H54 (cell line): ENCODE data around the gene SULT1E1.

Experiments used
- DNase-seq: peaks from one replicate; pipeline ENCODE4 v3.0.0; 2011; ENCODE audit warnings: low spot score, mixed read lengths; ENCODE audit not compliant: insufficient read length
- FAIRE-seq: peaks from 3 replicates; lab custom pipeline; 2011; peaks lifted over from hg19 to GRCh38; lab: Jason Lieb, UNC
- POLR2A ChIP-seq: IDR thresholded peaks from 2 replicates; pipeline ENCODE4 v1.6.1; 2011; ENCODE audit warnings: low read depth, mild to moderate bottlenecking, low read length

The SULT1E1 gene

DNA sequence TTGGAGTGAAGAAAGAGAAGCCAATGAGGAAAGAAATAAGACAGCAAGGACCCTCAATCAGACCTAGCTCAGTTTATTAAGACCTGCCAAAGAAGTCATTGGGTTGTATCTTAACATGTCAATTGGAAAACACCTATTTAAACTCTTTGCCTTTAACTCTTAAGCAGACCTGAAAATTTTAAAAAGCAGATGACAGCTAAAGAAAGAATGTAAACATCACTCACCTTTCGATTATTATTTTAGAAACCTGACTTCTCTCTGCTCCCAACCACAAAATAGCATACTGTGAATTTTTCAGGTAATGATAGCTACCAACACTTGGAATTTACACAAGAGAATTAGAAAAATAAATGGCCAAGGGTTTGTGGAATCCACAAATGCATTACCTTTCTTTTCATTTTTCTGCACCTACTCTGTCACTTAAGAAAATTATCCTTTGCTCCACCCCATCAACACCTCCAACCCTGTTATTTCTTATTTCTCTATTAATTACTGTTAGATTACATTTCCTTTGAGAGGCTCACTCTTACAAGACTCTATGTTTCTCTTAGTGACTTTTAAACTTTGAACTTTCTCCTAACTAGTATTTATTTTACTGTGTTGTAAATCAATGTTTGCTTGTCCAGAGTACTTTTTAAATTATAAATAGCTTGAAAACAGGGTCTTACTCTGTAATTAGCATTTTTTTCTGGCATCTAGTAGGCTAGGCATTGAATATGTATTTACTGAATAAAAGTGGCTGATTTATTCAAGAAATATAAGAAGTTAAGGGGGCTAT is 765 bp upstream of the SULT1E1 start:
- FAIRE-seq: no peak
- no peak for DNase-seq
- no peak for TF ChIP-seq POLR2A

DNA sequence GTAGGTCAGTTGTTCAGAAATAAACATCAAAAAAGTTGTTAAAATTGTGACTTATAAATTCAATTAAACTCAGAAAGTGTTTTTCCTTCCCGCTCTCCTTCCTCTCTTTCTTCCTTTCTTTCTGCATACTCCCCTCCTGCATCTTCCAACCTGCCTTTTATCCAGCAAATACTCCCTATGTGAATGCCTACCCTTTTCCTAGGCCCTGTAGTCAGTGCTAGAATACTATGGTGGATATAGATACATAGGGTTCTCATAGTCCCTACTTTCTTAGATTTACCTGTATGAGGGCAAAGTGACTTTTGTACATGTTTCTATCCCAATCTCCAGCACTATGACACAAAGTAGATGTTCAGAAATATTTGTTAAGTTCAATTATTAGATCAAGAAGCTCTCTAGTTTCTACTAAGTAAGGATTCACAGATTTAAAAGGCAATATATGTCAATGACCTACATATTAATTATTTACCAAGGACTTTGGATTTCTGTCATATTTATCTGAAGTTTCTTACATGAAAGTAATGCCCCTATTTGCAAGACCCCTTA is 732 bp downstream of the SULT1E1 start:
- no peak for FAIRE-seq
- TF ChIP-seq POLR2A: no peak
- no peak for DNase-seq

DNA sequence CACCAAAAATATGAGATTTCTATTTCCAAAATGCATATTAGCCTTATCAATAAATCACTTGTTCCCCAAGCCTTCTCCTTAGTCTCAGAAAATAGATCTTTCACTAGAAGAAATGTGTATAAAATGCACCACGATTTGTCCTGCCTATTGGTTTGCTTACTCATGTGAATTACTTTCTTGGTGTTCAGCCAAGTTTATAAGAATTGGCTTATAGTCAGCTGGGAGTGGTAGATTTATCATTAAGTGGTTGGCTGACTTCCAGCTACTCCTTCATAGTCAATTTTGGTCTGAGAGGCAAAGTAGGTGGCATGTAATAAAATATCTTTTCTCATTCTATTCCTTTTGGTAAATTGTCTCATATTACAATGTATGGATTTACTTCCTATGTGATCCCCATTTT is 1.3 kb downstream of the SULT1E1 start:
- TF ChIP-seq POLR2A: no peak
- DNase-seq (no peak), FAIRE-seq (no peak)

DNA sequence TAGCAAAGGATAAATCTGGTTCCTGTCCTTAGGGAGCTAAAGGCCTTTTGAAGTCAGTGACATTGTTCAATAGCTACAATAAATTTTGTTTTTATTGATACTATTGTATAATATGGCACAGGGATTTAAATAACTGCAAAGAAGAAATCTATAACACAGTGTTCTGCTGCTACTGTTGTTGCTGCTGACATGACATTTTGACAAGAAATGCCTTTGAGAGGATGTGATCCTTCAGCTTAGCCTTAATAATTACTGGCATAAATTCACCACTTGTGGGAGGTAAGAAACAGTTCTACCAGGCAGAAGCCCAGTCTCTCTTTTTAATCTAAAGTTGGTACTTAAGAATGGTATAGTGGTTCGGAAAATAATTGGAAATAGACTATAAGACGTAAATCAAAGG is 4.1 kb downstream of the SULT1E1 start:
- TF ChIP-seq POLR2A: no peak
- no peak for DNase-seq
- FAIRE-seq: no peak

DNA sequence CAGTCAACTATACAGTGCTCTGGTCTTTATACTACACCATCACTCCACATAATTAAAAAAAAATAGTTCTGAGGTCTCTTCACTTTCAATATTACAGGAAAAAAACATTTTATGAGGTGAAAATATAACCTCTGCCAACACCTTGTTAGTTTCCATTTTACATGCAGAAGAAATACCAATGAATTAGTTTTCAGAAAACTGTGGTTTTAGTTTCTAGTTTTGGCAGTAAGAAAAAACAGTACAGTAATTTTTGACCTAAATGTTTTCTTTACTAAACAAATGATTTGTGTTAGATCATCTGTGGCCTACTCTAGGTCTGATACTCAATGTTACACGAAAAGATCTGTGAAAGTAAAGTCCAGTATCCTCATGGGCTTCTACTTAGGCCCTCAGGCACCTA is 10.0 kb downstream of the SULT1E1 start:
- no peak for TF ChIP-seq POLR2A
- DNase-seq (no peak), FAIRE-seq (no peak)

DNA sequence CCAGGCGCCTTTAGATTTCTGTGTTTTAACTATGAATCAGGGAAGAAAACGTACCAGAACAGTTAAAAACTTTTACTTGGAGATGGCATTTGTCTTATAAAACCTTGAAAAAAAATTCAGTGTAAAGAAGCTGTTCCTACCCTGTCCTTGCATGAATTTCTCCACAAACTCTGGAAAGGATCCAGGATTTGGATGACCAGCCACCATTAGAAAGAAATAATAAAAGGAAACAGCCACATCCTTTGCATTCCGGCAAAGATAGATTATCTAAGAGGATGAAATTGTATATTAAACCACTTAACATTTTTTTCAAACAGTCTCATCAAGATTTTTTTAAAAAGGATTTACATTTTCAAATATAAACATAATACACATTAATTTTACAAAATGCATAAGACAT is 10.6 kb downstream of the SULT1E1 start:
- TF ChIP-seq POLR2A: no peak
- no peak for DNase-seq
- no peak for FAIRE-seq

DNA sequence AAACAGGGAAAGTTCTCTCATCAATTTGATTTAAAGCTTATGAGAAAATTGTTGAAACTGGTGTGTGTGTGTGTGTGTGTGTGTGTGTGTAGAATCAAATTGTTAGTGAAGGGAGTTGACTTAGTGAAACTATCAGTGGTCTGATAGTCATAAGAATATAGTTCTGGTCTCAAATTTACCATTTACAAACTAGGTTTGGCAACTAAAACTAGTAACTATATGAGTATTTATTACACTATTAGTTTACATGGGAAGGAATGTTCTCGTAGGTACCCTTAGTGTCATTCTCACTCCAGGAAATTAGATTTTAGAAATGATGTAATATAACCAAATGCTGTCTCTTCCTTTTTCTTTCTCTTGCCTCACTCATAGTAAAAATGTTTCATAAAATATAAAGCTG is 11.9 kb downstream of the SULT1E1 start:
- DNase-seq: no peak
- FAIRE-seq: no peak
- TF ChIP-seq POLR2A: no peak

DNA sequence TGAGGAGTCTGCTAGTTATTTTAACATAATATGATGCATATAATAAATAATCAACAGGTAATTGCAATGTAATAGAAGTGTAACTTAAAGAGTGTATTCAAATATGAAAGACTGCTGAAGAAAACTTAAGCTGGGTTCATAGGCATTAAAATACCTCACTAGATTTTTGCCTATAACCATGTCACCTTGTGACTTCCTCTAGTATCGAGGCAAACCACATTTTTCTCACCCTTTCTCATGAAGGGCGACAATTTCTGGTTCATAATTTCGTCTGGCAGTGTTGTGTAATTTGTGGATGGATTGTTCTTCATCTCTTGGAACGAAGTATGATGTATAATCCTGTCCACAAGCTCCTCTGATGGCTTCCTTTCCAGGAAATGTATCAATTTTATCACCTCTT is 16.0 kb downstream of the SULT1E1 start:
- no peak for TF ChIP-seq POLR2A
- DNase-seq (no peak), FAIRE-seq (no peak)

DNA sequence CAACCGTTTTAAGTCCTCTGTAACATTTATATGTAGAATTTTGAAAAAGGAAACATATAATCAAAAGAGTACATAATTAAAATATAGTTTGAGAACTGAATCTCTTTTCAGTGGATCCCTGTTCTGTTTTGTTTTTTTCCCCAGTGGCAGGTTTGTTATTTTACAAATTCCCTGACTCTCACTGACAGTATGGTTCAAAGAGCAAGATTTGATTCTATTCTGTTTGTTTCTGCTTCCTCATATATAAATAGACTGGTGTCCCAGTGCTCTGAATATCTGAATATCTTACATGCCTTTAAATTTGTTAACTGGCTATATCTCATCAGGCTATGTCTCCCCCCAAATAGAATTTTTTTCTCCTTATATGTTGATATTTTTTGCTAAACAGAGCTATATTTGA is 16.6 kb downstream of the SULT1E1 start:
- FAIRE-seq (no peak), DNase-seq (no peak)
- TF ChIP-seq POLR2A: no peak

DNA sequence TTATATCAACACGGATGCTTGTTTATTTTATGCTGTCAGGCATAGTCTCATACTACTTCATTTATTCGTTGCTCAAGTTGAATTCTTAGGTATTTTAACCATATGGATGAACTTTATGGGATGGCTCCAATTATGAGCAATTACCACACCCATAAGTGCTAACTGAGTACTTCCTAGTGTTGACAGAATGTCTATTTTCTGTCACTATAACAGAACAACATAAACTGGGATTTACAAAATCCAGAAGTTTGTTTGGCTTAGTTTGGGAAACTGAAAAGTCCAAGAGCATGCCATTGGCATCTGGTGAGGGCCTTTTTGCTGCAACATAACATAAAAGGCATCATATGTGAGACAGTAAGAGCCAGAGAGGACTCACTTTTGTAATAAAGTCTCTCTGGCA is 21.0 kb downstream of the SULT1E1 start:
- no peak for DNase-seq
- no peak for TF ChIP-seq POLR2A
- no peak for FAIRE-seq

DNA sequence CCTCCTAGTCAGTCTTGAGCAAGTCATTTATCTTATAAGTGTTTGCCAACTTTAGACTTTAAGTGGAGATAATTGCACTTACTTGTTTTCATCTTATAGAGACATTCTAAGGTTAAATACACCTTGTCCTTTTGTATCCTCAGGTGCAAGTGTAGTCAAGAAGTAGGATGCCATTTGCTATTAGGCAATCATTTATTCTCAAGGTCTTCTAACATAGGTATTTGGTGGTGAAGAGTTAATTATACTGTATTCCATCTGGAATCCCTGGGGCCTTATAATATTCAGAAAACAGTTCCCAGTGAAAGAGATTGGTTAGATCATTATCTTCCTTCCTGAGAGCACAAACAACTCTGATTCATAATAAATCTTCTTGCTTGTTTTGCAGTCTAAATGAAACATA is 23.7 kb downstream of the SULT1E1 start:
- FAIRE-seq: no peak
- DNase-seq: no peak
- TF ChIP-seq POLR2A: no peak

DNA sequence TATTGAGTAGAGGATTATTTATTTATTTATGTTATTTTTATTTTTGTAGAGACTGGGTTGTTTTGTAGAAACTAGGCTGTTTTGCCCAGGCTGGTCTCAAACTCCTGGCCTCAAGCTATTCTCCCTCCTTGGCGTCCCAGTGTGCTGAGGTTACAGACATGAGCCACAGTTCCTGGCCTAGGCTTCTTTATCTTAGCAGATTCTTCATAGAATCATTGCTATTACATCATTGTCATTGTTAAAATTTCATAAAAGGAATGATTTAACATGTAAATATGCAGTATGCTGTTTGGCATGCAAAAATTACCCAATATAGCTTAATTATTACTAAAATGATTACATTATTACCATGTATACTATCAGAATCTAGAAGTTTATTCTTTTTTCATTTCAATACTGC is 24.2 kb downstream of the SULT1E1 start:
- FAIRE-seq: no peak
- TF ChIP-seq POLR2A: no peak
- DNase-seq: no peak

DNA sequence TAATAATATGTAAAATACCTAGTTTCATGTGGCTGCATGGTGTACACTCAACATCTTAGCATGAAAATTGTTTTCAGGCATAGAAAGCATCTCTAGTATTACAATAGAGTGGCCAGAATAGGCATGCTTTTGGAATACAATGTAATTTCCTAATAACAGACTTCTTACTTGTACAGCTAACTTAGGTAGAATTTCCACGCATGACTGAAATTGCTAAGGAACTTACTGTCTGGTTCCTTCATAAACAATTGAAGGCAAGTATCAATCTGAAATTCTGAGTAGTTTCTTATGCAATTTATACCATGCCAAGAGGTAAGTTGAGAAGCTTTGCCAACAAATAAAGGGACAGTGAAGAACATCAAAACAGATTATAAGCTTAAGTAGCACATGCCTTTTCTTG is 26.7 kb downstream of the SULT1E1 start:
- no peak for FAIRE-seq
- no peak for DNase-seq
- TF ChIP-seq POLR2A: no peak

DNA sequence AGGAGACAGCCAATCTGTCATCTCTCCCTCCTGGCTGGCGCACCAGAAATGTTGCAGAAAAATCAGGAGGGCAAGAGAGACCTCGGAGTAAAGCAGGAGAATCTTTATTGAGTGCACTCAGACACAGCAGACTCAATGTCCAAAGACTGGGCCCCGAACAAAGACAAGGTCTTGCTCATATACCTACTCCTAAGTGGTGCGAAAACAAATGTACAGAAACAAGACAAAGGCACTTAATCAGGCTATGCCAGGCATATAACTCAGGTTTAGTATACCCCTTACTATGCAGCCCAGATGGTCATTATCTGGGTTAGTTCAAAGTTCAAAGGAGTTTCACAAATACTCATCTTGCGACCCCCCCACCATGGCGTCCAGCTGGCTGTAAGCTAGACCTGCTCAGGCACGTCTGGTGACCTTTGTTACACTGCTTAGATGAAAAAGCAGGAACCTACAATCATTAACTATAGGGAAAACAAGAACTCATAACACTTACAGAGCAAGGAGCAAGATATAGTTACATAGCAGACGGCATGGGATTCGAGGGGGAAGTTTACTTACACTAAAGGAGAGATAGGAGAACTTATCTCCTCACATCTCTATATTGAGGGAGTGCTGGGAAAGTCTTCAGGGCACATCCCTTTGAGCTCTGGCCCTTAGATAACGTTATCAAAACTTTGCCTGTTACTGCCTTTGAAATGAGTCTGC is 27.5 kb downstream of the SULT1E1 start:
- no peak for DNase-seq
- no peak for TF ChIP-seq POLR2A
- FAIRE-seq: no peak

DNA sequence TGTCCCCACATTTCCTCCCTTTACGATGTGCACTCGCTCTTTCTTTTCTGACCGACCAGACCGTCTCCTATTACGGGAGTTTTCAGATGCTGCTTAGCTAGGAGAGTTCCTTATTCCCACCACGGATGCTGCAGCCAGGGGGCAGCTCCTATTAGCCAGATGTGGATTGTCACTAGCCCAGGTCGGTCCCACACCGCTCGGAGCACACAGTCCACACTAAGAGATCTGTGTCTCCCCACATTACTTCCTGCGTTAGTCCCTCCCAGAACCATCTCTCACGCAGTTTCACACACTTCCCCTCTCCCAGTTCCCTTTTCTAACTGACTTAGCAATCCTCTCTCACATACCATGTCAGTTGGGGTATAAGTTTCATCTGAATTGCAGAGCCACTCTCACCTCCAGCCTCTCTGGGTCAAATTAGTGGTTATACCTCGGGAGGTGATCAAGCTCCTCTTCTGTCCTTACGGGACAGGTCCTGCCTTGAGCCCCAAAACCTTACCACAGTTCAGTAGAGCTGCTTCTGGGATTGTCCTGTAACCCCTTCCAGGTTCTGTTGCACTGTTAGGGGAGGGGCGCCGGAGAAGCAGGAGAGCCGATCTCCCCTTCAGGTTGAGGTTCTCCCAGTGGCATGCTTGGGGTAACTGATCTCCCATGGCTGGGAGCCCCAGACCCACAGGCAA is 28.2 kb downstream of the SULT1E1 start:
- no peak for FAIRE-seq
- DNase-seq: no peak
- TF ChIP-seq POLR2A: no peak
